Activated CD8-positive, alpha-beta memory T cell treated with anti-CD3 and anti-CD28 coated beads, Interleukin-2, amount 50 U/mL, for 4 hours (primary cell): ENCODE measurements around the gene SNPH.
A peak's percentile ranks its signal among the peaks of the same experiment; 100 is the strongest.

Experiments used
- DNase-seq: peaks from one replicate; pipeline ENCODE4 v3.0.0-alpha.2; 2020

SNPH gene

GRCh38 chr20:1265226-1265915 is 723 bp upstream of the SNPH start:
- DNase-seq, result no peak

GRCh38 chr20:1265916-1266166 is 253 bp upstream of the SNPH start:
- no peak for DNase-seq

GRCh38 chr20:1267161-1267560 is 1.1 kb downstream of the SNPH start:
- no peak for DNase-seq

DNA sequence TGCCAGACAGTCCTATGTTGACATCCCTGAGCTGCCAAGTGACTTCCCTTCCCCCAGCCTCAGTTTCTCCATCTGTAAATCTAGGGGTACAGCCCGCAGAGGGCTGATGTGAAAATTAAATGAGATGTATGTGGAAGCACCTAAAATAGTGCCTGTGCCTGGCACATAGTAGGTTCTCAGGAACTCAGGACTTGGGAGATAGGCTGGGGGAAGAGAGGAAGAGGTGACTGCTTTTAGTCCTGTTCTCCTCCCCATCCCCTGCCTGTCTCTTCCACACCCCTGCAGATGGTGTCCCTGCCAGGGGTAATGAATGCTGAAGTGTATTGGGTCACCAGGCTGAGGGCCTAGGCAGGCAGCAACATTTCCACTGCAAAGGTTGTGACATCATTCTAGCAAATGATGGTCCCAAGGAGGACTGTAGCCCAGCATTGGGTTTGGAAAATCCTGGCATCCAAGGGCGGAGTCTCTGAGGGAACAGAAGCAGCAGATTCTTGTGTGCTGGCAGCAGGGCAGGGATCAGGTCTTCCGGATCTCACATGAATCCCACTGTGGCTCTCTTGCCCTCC is 1.8 kb downstream of the SNPH start:
- no peak for DNase-seq

DNA sequence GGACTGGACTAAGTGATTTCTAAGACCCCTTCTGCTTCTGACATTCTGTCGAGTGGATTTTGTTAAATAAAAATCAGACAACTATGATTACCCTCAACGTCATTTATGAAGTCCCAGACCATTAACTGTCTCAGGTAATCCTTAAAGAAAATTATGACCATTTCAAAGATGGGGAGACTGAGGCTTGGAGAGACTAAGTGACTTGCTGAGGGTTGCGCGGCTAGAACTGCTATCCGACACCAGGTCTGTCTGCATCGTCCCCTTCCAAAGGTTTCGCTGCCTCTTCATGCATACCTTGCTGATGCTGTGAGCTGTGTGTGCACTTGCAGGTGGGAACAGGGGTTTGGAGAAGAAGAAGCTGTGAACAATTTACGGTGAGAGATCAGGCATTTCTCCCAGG is 3.1 kb downstream of the SNPH start:
- no peak for DNase-seq

DNA sequence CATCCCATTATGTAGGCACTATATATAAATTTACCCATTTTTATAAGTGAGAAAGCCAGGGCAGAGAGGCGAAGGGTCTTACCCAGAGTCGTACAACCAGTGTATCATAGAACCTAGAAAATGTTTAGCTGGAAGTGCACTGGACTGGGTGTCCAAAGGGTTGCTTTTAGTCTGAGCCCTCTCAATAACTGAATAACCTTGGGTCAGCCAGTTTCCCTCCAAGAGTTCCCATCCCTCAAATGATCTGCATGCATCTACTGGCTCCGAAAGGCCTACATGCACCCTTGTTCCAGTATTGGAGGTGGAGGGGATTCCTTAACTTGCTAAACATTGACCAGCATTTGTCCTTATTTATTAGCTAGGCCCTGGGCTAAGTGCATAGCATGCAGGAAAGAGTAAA is 3.8 kb downstream of the SNPH start:
- no peak for DNase-seq

- no peak for DNase-seq
These were observed 6.4 kb downstream of the SNPH start for GRCh38 chr20:1272368-1273100.

DNA sequence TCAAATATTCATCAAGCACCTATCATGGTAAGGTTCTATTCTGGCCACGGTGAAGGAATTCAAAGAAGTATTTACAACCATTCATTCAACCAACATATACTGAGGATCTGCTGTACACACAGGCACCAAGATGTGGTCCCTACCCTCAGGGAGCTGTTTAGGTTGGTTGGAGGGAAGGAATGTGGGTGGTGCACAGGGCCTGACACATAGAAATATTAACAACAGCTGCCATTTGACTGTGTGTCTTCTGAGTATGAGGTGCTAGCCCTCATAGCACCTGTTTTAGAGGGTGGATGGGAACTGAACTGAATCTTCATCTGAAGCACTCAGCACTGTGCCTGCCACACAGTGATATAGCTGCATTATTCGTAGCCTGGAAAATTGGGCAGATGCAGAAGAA is 7.3 kb downstream of the SNPH start:
- DNase-seq, result no peak

GRCh38 chr20:1274485-1275311 is 8.6 kb downstream of the SNPH start:
- no peak for DNase-seq

DNA sequence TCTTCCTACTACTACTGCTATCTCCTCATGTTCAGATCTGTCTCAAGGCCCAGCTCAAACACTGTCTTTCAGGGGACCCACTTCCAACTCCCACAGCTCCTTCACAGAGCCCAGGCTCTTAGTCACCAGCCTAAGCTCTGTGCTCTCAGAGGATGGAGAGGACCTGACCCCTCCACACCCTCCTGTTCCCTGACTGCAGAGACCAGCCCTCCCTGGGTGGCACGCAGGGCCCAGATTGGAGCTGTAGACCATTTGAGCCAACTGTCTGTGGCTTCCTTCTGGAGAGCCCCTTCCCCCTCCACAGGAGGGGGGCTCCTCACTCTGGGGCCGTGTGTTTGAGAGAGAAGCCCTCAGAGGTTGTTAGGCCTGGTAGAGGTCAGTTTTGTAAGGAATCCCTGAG is 9.8 kb downstream of the SNPH start:
- no peak for DNase-seq

GRCh38 chr20:1277529-1278322 is 11.6 kb downstream of the SNPH start:
- no peak for DNase-seq

GRCh38 chr20:1278993-1279392 is 12.9 kb downstream of the SNPH start:
- no peak for DNase-seq

DNA sequence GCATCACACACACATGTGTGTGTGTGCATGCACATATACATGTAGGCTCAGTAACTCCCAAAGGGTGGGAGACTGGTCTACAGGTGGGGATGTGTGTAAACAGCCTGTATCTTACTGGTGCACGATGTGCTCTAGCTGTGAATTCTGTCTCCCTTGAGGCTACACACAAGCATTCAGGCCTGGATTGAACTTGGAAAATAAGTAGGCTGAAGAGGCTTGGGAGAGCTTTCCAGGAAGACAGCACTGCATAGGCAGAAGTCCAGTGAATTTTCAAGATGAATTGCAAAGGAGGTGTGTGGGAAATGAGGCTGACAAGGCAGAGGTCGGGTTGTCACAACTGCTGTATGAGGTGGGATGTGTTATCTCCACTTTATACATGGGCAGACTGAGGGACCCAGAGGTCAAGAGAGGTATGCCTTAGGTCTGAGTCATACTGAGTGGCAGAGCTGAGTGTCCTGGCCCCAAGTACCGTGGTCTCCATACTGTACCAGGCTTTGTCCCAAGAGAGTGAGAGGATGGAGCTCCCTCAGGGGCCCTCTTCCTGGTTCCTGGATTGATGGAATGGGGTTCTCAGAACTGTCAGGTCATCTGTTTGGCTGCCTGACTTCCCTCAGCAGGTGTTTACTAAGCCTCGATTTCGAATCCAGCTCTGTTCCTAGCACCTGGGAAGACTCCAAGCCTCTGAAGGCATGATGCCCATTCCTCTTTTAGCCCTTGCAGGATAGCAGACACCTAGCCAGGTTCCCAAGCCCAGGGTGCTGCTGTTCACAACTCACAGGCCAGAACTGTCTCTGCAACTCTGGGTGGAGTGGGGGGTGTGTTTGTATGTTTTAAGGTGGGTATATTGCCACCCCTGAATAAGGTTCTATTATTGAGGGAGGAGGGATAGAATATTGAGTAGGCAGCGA is 14.4 kb downstream of the SNPH start:
- no peak for DNase-seq

GRCh38 chr20:1281279-1282057 is 15.4 kb downstream of the SNPH start:
- DNase-seq, result peak; percentile 7

- no peak for DNase-seq
These were observed 16.9 kb downstream of the SNPH start for GRCh38 chr20:1282966-1283365.

DNA sequence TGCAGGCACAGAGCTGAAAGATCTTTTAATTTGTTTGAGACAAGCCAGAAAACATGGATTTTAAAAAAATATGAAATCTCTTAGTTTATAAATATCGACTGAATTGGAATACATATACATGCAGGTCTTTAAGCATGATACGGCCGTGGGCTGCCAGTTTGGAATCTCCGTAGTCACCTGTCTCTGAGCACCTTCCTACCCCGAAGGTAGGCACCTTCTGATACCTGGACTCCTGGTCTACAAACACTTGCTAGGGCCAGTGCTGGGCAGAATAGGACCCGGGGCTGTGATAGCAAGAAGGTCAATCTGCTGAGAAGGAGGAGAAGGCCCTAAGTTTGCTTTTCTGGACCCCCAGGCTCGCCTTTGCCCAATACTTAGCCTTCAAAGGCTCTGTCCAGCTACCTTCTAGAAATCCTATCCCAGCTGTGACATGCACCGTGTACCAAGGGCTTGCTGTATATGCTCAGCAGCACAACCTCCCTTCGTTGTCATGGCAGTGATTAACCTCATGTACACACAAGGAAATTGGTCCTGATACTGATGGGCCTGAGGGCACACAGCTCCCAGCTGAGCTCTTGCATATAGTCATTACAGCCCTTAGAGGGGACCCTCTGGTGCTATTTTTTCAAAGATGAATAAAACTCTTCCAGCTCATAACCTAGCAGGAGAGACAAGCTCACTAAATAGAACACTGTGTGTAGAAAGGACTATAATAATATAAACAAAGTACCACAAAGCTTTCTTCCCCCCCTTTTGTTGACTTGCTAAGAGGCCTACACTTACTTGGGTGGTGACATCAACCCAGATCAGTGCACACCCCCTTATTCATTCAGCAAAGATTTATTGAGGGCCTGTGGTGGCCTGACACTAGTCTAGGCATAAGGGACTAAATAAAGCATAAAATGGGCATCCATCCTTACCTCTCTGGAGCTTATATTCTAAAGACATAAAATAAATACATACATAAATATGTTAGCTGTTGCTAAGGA is 17.7 kb downstream of the SNPH start:
- peak; percentile 6 for DNase-seq

DNA sequence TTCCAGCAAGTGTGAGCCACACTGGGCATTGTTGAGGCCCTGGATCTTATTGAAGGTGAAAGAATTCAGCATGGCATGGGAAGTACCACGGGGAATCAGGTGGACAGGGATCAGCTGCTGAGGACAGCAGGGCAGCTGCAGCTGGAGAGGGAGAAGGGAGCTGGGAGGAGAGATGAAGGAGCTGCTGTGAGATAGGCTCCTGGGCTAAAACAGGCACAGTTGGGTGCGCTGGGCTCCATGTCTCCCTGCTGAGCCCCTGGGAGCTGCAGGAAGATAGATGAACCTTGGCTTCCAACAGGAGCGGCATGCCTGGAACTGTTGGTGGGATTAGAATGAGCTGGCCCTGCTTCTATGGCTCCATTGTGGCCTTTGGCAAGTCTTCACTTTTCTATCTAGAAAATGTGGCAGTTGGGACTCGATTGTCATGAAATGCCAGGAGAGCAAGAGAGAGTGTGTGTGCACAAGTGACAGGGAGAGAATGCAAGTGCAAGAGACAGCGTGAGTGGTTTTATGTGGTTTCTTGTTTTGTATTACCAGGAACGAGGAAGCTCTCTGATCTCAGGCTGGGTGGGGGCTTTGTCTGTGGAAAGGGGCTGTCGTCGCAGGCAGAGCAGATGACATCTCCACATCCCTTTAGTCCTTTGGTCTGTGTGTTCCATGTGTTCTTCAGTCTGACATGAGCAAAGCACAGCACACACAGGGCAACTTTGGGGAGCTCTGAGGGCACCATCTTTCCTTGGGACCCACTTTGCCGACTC is 20.4 kb downstream of the SNPH start:
- no peak for DNase-seq

- DNase-seq, result no peak
These were observed 21.2 kb downstream of the SNPH start for GRCh38 chr20:1287306-1287705.
